Muscle of leg (tissue), 11 donors: ENCODE data around the gene NOC3L. TPM values are rescaled to one million over a fixed set of nuclear protein-coding genes. Genes with fewer than 3 reads are reported as not detected.

Experiments used
- DNase-seq: peaks from one replicate; pipeline ENCODE4 v3.0.0; 2013
- H3K27ac ChIP-seq: one replicate; pipeline ENCODE4 v1.5.1; 2013; ENCODE audit warnings: mild to moderate bottlenecking, low read length, control low read depth
- H3K27me3 ChIP-seq: one replicate; pipeline ENCODE4 v1.6.1; 2013; ENCODE audit warnings: low read length; ENCODE audit not compliant: control insufficient read depth, insufficient read depth
- H3K36me3 ChIP-seq: one replicate; pipeline ENCODE4 v1.6.1; 2013; ENCODE audit warnings: low read length; ENCODE audit not compliant: control insufficient read depth, insufficient read depth
- H3K4me1 ChIP-seq: one replicate; pipeline ENCODE4 v1.6.1; 2013; ENCODE audit warnings: low read length; ENCODE audit not compliant: control insufficient read depth, insufficient read depth
- H3K4me3 ChIP-seq: one replicate; pipeline ENCODE4 v1.5.1; 2013; ENCODE audit warnings: low read length, control low read depth
- H3K9me3 ChIP-seq: replicated peaks from 2 replicates; pipeline ENCODE4 v1.6.1; 2013; ENCODE audit warnings: low read depth, low read length; ENCODE audit not compliant: control insufficient read depth
- WGBS: methylation state at CpG from one replicate; pipeline ENCODE4 v1.1.5; 2013; ENCODE audit warnings: missing lambda C conversion rate; ENCODE audit not compliant: insufficient coverage; 5-methylcytosine and 5-hydroxymethylcytosine counted together
- polyA plus RNA-seq, 8 donors: library from polyadenylated mRNA; unstranded; fragments of 120-200 nt; gene quantifications; one replicate each; pipeline versions ENCODE4 v1.2.1 to v1.2.3, GENCODE V29; 2013; ENCODE audit warnings: inconsistent platforms in 1 of 8, low replicate concordance in 1 of 8; ENCODE audit not compliant: insufficient read length in 8 of 8, insufficient read depth in 1 of 8
- total RNA-seq: library from RNA; stranded (reverse); fragments of 120-200 nt; gene quantifications from one replicate; pipeline ENCODE4 v1.2.4, GENCODE V29; 2013

NOC3L gene
- total and polyA plus RNA-seq, 9 donors, result 11.9 to 20.6 (median 14.1) TPM

- no peak overlapping the region for H3K4me3 ChIP-seq
- no peak for DNase-seq
- H3K27ac ChIP-seq, result no peak overlapping the region
- no peaks in the 10 kb centered on the region for H3K9me3 ChIP-seq
- H3K36me3 ChIP-seq, result peaks cover 20% of the 10 kb centered on the region
- no peaks in the 10 kb centered on the region for H3K27me3 ChIP-seq
- no CpG with 5 or more reads among the region's 3 CpGs for WGBS
- H3K4me1 ChIP-seq, result no peaks in the 10 kb centered on the region
Observed at GRCh38 chr10:94343151-94343550, 19.6 kb downstream of the NOC3L start.

- Histone ChIP-seq H3K36me3 (peaks cover 46% of the 10 kb centered on the region), H3K4me1 (no peaks in the 10 kb centered on the region), H3K9me3 (no peaks in the 10 kb centered on the region), H3K27me3 (no peaks in the 10 kb centered on the region), H3K4me3 (no peak overlapping the region), H3K27ac (no peak overlapping the region)
- WGBS, result 100% methylated on average over 2 of the region's 3 CpGs
- no peak for DNase-seq
Observed at GRCh38 chr10:94334857-94335256, 27.9 kb downstream of the NOC3L start.

- no peak for DNase-seq
- Histone ChIP-seq H3K36me3 (peaks cover 46% of the 10 kb centered on the region), H3K4me1 (no peaks in the 10 kb centered on the region), H3K27me3 (no peaks in the 10 kb centered on the region), H3K27ac (no peak overlapping the region), H3K4me3 (no peak overlapping the region), H3K9me3 (no peaks in the 10 kb centered on the region)
- WGBS, result no CpG with 5 or more reads among the region's 2 CpGs
Observed at GRCh38 chr10:94333051-94333450, 29.7 kb downstream of the NOC3L start.

- WGBS, result no CpG with 5 or more reads among the region's 3 CpGs
- no peak overlapping the region for H3K4me3 ChIP-seq
- DNase-seq, result no peak
- no peaks in the 10 kb centered on the region for H3K4me1 ChIP-seq
- H3K9me3 ChIP-seq, result no peaks in the 10 kb centered on the region
- H3K27me3 ChIP-seq, result no peaks in the 10 kb centered on the region
- H3K27ac ChIP-seq, result no peak overlapping the region
- peaks cover 48% of the 10 kb centered on the region for H3K36me3 ChIP-seq
Observed at GRCh38 chr10:94328613-94329012, 34.1 kb downstream of the NOC3L start.

GRCh38 chr10:94327649-94328048 lies 35.1 kb downstream of the NOC3L start:
- Histone ChIP-seq H3K4me3 (no peak overlapping the region), H3K27ac (no peak overlapping the region), H3K36me3 (peaks cover 55% of the 10 kb centered on the region), H3K4me1 (no peaks in the 10 kb centered on the region), H3K27me3 (no peaks in the 10 kb centered on the region), H3K9me3 (no peaks in the 10 kb centered on the region)
- DNase-seq, result no peak
- no CpG with 5 or more reads among the region's 1 CpG for WGBS

- no CpG with 5 or more reads among the region's 7 CpGs for WGBS
- H3K27ac ChIP-seq, result no peak overlapping the region
- H3K9me3 ChIP-seq, result no peaks in the 10 kb centered on the region
- H3K36me3 ChIP-seq, result peaks cover 45% of the 10 kb centered on the region
- no peaks in the 10 kb centered on the region for H3K27me3 ChIP-seq
- H3K4me3 ChIP-seq, result no peak overlapping the region
- no peaks in the 10 kb centered on the region for H3K4me1 ChIP-seq
- DNase-seq, result no peak
Observed at GRCh38 chr10:94324609-94325233, 38.0 kb downstream of the NOC3L start.

- DNase-seq, result peak; percentile 78
- WGBS, result 0% methylated on average over 1 of the region's 2 CpGs
- no peak overlapping the region for H3K27ac ChIP-seq
- H3K27me3 ChIP-seq, result no peaks in the 10 kb centered on the region
- H3K9me3 ChIP-seq, result no peaks in the 10 kb centered on the region
- H3K4me1 ChIP-seq, result peaks cover 3% of the 10 kb centered on the region
- no peak overlapping the region for H3K4me3 ChIP-seq
- H3K36me3 ChIP-seq, result peaks cover 26% of the 10 kb centered on the region
Observed at GRCh38 chr10:94320285-94320914, 42.3 kb downstream of the NOC3L start.

- H3K27me3 ChIP-seq, result no peaks in the 10 kb centered on the region
- peaks cover 26% of the 10 kb centered on the region for H3K36me3 ChIP-seq
- H3K4me3 ChIP-seq, result no peak overlapping the region
- no peaks in the 10 kb centered on the region for H3K9me3 ChIP-seq
- H3K4me1 ChIP-seq, result peaks cover 7% of the 10 kb centered on the region
- peak overlapping the region; percentile 85 for H3K27ac ChIP-seq
- no peak for DNase-seq
- no CpG with 5 or more reads among the region's 1 CpG for WGBS
Observed at GRCh38 chr10:94316560-94316959, 46.2 kb downstream of the NOC3L start.

GRCh38 chr10:94315975-94316464 lies 46.7 kb downstream of the NOC3L start:
- Histone ChIP-seq H3K27ac (peak overlapping the region; percentile 85), H3K4me3 (no peak overlapping the region), H3K4me1 (peaks cover 7% of the 10 kb centered on the region), H3K27me3 (no peaks in the 10 kb centered on the region), H3K9me3 (no peaks in the 10 kb centered on the region), H3K36me3 (peaks cover 30% of the 10 kb centered on the region)
- WGBS, result no CpG with 5 or more reads among the region's 3 CpGs
- DNase-seq, result peak; percentile 97

GRCh38 chr10:94315024-94315451 lies 47.7 kb downstream of the NOC3L start:
- Histone ChIP-seq H3K27ac (peak overlapping the region; percentile 32), H3K27me3 (no peaks in the 10 kb centered on the region), H3K4me1 (peaks cover 7% of the 10 kb centered on the region), H3K36me3 (peaks cover 39% of the 10 kb centered on the region), H3K9me3 (no peaks in the 10 kb centered on the region), H3K4me3 (no peak overlapping the region)
- 50% methylated on average over 1 of the region's 3 CpGs for WGBS
- peak; percentile 46 for DNase-seq
